GM23338 (cell line): Measurements from ENCODE around the gene ADPRH.

ENCODE experiments used
- CREB1 ChIP-seq: fragments of 250-450 bp; sonication (Bioruptor Pico); IDR thresholded peaks from 2 replicates; pipeline ENCODE4 v1.5.0; 2020; ENCODE audit warnings: low read depth, mild to moderate bottlenecking, moderate library complexity
- CTCF ChIP-seq, 2 experiments: fragments of 200-600 bp in 1 of 2; sonication (generic) in 1 of 2; conservative IDR thresholded peaks; 2 replicates each; pipeline versions ENCODE4 v1.5.1 to v1.6.1; 2016 to 2017; ENCODE audit warnings: antibody characterized with exemption in 2 of 2, low read depth in 2 of 2, mild to moderate bottlenecking in 2 of 2, moderate library complexity in 1 of 2
- ETS1 ChIP-seq: IDR thresholded peaks from 2 replicates; pipeline ENCODE4 v1.6.1; 2016; ENCODE audit warnings: antibody characterized with exemption
- EZH2 ChIP-seq: fragments of 200-600 bp; sonication (generic); IDR thresholded peaks from one replicate; pipeline ENCODE4 v1.8.0; 2017; ENCODE audit warnings: antibody characterized with exemption, mild to moderate bottlenecking, low read depth; ENCODE audit not compliant: unreplicated experiment
- EZH2phosphoT487 ChIP-seq: fragments of 200-600 bp; sonication (generic); IDR thresholded peaks from one replicate; pipeline ENCODE4 v1.8.1; 2018; ENCODE audit warnings: antibody characterized with exemption; ENCODE audit not compliant: unreplicated experiment
- JUNB ChIP-seq: IDR thresholded peaks from one replicate; pipeline ENCODE4 v1.6.1; 2016; ENCODE audit warnings: antibody characterized with exemption; ENCODE audit not compliant: unreplicated experiment
- POLR2AphosphoS5 ChIP-seq: IDR thresholded peaks from 2 replicates; pipeline ENCODE4 v1.6.1; 2016; ENCODE audit warnings: antibody characterized with exemption, low read depth
- REST ChIP-seq: IDR thresholded peaks from one replicate; pipeline ENCODE4 v1.6.1; 2018; ENCODE audit warnings: antibody characterized with exemption; ENCODE audit not compliant: unreplicated experiment
- ZNF462 ChIP-seq: fragments of 250-450 bp; sonication (Bioruptor Pico); IDR thresholded peaks from 2 replicates; pipeline ENCODE4 v1.5.0; 2020; ENCODE audit warnings: mild to moderate bottlenecking, moderate library complexity

- no peak for TF ChIP-seq POLR2AphosphoS5
- no peak for TF ChIP-seq CTCF (conservative IDR thresholded peaks at IDR 0.05; ENCODE audit: low read depth in 2 of 2)
- no peak for TF ChIP-seq CREB1 (CRISPR knock-in tag)
- TF ChIP-seq EZH2, result no peak
- no peak for TF ChIP-seq EZH2phosphoT487
- no peak for TF ChIP-seq JUNB
- no peak for TF ChIP-seq REST
- no peak for TF ChIP-seq ETS1
- TF ChIP-seq ZNF462 (CRISPR knock-in tag), result no peak
Measured at GRCh38 chr3:119619094-119619493, 39.8 kb downstream of the ADPRH start.
